HG02852 (cell line): Measurements from ENCODE around the gene SUPT5H.
"Not testable (repeated sequence)": the region's sequence is repeated elsewhere in the genome, so short reads cannot be mapped to it uniquely, and the experiment has no call there.

Source experiments
- ATAC-seq: cut with Tn5 transposase; IDR thresholded peaks from one replicate; pipeline ENCODE4 v1.9.1; 2021; ENCODE audit warnings: mild to moderate bottlenecking, moderate library complexity; ENCODE audit not compliant: unreplicated experiment

SUPT5H gene

DNA sequence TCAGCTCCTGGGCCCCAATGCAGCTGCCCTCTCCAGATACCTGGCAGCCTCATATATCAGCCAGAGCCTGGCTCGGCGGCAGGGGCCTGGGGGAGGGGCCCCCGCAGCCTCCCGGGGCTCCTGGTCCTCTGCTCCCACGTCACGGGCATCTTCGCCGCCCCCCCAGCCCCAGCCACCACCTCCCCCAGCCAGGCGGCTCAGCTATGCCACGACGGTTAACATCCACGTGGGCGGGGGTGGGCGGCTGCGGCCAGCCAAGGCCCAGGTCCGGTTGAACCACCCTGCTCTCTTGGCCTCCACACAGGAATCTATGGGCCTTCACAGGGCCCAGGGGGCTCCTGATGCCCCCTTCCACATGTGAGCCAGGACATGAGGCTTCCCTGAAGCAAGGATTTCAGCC, 20.4 kb upstream of the SUPT5H start:
- ATAC-seq = no peak

DNA sequence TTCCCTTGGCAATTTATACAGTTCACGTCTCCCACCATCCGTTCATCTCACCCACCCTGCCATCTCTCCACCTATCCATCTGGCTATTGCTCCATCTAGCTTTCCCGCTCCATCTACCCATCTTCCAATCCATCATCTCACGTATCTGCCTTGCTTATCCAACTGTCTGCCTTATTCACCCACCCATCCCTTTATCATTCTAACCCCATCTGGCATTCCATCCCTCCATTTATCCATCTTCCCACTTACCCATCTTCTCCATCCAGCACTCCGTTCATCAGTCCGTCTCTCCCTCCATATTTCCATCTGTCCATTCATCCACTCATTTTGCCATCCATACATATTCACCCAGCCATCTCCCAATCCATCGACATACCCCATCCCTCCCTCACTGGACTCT, 19.6 kb upstream of the SUPT5H start:
- no peak for ATAC-seq

- ATAC-seq = no peak
Observed at GRCh38 chr19:39426170-39426569, 19.2 kb upstream of the SUPT5H start.

DNA sequence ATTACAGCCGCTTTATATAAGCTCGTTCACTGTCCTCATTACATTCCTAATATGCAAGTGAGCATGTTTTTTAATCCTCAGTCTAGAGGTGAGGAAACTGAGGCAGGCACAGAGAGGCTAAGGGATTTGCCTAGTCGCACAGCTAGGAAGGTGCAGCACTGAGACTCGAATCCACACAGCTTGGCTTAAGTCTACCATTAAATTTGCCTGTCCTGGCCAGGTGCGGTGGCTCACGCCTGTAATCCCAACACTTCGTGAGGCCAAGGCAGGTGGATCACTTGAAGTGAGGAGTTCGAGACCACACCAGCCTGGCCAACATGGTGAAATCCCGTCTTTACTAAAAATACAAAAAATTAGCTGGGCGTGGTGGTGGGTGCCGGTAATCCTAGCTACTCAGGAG, 17.7 kb upstream of the SUPT5H start:
- ATAC-seq = no peak

DNA sequence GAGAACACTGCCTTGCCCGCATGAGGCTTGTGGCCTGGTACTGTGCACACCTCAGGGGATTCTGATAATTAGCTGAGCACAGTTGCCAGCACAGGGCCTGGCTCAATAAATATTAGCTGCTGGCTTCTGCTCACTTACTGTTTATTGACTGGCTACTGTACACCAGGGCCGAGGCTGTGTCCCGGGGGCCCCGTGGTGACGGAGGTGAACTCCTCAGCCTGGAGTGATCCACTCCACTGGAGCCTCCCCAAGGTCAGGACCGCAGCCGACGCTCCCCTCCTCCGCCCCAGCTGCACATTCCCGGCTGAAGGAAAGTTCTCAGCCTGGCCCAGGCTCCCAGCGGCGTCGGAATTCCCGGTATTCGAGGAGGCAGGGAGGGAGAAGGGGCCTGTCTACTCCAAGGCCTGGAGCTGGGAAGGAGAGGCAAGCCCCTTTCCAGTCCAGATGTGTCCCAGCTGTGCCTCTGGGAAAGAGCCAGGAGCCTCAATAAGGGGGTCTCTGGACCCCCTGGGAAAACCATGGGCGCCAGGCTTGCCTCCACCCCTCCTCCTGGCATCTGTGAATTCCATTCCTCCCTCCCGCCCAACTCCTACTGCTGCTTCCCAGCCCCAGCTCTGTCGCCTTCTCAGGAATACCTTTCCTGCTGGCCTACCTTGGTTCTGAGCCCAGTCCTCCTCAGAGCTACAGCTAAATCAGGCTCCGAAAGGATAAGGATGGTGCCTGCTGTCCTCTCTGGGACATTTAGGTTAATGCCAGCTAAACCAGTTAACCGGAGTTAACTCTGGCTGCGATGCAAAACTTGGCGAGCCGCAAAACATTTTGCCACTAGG, 16.9 kb upstream of the SUPT5H start:
- no peak for ATAC-seq

DNA sequence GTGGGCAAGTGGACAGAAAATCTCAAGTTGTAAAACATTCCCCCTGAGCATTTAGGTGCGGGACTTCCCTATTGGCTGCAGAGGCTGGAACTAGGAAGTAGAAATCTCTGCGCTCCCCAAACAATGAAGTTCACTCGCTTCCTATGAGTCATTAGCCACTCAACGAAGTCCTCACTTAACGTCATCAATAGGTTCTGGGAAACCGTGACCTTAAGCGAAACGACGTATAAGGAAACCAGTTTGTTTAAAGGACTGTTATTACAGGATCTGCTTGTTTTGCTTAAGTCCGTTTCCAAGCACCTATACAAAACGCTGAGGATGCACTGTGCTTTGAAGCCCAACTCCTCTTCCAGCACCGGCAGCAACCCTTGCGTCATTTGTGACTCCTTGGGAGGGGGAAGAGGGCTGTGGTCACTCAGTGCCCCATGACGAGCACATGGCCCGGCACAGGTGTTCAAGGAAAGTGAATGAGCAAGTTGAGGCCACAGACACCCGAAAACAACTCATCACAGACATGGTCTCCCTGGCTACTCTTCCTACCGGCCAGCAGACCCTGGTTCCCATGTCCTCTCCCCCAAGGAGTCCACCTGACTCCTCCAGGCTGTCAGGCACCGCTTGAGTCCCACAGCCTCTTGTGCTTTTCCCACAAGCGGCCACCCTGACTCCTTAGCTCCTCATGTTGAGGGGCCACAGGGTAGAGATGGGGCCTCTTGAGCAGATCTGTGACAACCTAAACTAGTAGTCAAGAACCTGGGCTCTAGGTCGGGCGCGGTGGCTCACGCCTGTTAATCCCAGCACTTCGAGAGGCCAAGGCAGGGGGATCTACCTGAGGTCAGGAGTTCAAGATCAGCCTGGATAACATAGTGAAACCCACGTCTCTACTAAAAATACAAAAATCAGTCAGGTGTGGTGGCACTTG, 14.4 kb upstream of the SUPT5H start:
- peak; percentile 56 for ATAC-seq

DNA sequence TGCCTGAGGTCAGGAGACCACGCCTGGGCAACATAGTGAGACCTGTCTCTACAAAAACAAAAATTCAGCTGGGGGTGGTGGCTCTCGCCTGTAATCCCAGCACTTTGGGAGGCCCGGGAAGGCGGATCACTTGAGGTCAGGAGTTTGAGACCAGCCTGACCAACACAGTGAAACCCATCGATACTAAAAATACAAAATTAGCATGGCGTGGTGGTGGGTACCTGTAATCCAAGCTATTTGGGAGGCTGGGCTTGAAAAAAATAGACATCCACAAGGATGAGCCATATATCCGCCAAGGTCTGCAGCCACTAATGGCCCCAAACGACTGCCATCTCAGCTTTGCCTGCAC, 12.7 kb upstream of the SUPT5H start:
- no peak for ATAC-seq

- no peak for ATAC-seq
Observed at GRCh38 chr19:39433480-39434079, 11.8 kb upstream of the SUPT5H start.

GRCh38 chr19:39434123-39435076, 11.0 kb upstream of the SUPT5H start:
- ATAC-seq = no peak

DNA sequence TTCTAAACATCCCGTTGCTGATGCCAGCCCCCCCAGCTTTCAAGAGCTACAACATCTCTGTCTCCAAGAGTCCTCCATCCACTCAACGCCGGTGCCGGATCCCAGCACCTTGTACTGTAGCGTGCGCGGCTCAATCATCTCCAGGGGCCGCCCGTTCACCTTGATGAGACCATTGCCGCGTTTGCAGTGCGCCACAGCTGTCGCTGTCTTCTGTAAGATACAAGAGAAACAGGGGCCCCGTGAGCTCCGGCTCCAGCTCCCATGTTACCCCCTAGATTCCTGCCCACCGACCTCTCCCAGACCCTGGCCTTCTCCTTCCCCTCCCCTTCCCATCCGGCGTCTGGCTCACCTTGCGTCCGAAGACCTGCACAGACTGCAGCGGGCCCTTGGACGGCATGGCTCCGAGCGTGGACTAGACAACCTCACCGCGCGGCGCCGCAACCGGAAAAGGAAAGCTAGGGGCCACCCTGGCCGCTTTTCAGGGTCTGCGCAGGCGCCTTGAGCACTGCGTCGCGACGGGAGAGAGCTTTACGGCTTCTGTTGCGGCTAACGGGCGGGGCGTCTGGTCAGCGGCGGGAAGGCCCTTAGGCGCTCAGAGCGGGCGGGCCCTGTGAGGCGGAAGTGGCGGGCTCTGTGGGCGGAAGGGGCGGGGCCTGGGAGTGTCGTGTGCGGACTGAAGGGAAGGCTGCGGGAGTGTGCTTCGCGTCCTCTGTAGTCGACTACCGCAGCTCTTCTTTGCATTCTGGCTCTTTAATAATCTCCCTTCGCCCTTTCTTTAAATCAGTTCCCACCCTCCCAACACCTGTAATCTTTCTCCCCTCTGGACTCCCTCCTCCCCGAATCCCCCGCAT, 9.7 kb upstream of the SUPT5H start, which contains the start of gene RPS16:
TSS of gene RPS16 (minus strand) at position 451 of the 851 bp plus-strand sequence. CDS start at position 397, 54 bp downstream.
- peak; percentile 66 for ATAC-seq

DNA sequence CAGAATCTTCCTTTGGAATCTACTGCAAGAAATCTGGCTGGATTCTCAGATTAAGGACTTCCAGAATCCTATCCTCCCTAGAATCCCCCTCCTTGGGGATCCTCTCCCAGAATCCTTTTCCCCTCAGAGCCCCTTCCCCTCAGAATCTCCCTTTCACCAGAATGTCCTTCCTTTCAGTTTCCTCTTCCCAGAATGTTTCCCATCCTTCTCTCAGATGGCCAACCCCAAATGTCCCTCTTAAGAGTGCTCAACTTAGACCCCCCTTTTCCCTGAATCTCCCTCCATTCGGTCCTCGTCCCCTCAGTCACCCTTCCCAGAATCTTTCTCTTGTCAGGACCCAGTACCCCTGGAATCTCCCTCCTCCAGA, 9.0 kb upstream of the SUPT5H start:
- ATAC-seq = no peak

DNA sequence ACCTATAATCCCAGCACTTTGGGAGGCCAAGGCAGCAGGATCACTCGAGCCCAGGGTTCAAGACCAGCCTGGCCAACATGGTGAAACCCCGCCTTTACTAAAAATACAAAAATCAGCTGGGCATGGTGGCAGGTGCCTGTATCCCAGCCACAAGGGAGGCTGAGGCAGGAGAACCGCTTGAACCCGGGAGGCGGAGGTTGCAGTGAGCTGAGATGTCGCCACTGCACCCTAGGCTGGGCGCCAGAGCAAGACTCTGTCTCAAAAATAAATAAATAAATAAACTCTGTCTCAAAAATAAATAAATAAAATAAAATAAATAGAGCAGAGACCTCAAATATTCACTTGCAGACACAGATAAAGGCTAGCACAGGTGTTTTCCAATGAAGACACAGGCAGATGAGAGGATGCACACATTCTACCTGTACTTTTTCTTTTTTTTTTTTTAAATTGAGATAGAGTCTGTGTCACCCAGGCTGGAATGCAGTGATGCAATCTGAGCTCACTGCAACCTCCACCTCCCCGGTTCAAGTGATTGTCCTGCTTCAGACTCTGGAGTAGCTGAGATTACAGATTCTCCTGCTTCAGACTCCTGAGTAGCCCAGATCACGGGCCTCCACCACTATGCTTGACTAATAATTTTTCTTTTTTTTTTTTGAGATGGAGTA, 7.0 kb upstream of the SUPT5H start:
- no peak for ATAC-seq

DNA sequence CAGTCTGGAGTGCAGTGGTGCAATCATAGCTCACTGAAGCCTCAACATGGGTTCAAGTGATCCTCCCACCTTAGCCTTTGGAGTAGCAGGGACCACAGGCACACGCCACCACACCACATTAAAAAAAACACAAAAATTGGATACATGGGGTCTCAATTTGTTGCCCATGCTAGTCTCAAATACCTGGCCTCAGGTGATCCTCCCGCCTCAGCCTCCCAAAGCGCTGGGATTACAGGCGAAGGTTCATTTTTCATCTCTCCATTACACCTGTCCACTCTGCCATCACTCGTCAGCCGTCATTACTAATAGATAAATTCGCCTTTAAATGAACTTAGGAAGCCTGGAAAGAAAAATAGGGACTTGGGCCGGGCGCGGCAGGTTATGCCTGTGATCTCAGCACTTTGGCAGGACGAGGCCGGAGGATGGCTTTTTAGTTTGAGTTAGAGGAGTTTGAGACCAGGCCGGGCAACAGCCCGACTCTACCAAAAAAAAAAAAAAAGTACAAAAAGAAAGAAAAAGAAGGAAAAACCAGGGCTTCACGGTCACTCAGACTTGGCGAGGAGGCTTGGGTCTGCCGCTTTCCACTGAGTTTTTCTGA, 685 bp upstream of the SUPT5H start:
- no peak for ATAC-seq

DNA sequence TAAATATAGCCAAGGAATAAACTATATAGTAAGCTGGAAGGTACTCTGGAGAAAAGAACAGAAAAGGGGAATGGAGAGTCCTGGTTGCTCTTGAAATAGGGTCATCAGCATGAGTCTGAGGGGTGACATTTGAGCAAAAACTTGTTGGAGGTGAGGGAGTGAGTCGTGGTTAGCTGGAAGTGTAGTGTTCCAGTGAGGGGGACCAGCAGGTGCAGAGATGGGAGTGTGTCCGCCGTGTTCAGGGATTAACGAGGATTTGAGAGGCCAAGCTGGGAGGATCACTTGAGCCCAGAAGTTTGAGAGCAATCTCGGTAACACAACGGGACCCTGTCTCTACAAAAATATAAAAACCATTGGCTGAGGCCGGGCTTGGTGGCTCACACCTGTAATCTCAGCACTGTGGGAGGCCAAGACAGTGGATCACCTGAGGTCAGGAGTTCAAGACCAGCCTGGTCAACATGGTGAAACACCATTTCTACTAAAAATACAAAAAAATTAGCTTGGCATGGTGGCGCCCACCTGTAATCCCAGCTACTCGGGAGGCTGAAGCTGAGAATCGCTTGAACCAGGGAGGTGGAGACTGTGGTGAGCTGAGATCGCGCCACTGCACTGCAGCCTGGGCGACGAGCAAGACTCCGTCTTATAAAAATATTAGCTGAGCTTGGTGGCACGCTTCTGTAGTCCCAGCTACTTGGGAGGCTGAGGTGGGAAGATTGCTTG, 1.1 kb downstream of the SUPT5H start:
- ATAC-seq = no peak

- ATAC-seq = no peak
Observed at GRCh38 chr19:39448271-39448670, 2.9 kb downstream of the SUPT5H start.

GRCh38 chr19:39449116-39449797, 3.9 kb downstream of the SUPT5H start:
- ATAC-seq = no peak

DNA sequence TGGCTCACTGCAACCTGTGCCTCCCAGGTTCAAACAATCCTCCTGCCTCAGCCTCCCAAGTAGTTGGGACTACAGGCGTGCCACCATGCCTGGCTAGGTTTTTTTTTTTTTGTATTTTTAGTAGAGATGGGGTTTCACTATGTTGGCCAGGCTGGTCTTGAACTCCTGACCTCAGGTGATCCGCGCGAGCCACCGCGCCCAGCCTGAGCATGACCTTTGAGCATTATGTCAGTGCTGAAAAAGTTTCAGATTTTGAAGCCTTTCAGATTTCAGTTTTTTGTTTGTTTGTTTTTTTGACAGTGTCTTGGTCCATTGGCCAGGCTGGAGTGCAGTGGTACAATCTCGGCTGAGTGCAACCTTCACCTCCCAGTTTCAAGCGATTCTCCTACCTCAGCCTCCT, 5.9 kb downstream of the SUPT5H start:
- ATAC-seq = not testable (repeated sequence)
